Measurements from ENCODE around the gene CAMP.
"Not testable (repeated sequence)": the region's sequence is repeated elsewhere in the genome, so short reads cannot be mapped to it uniquely, and the experiment has no call there.

Gene CAMP

GRCh38 chr3:48202632-48203031 is 20.7 kb upstream of the CAMP start:
- no peak overlapping the region for H2BK12ac ChIP-seq (ENCODE audit: low read length)
- no peak overlapping the region for H3K4me3 ChIP-seq (ENCODE audit: low read length in 2 of 2)
- H3K27me3 ChIP-seq (ENCODE audit: control insufficient read depth in 3 of 3, insufficient read depth in 3 of 3, low read depth in 1 of 3, low read length in 3 of 3): no peaks in the 10 kb centered on the region
- no peak for DNase-seq (ENCODE audit: low spot score)
- no peak overlapping the region for H3K14ac ChIP-seq (ENCODE audit: low read length)
- H2BK15ac ChIP-seq (ENCODE audit: low read length): no peak overlapping the region
- H3K9ac ChIP-seq (ENCODE audit: low read depth, low read length, poor library complexity): no peak overlapping the region
- no peaks in the 10 kb centered on the region for H3K36me3 ChIP-seq (replicated peaks in 1 of 2; ENCODE audit: control insufficient read depth in 2 of 2, insufficient read depth in 2 of 2, low read length in 2 of 2)
- H3K9me3 ChIP-seq (replicated peaks in 1 of 2; ENCODE audit: control insufficient read depth in 2 of 2, insufficient read depth in 1 of 2, low read depth in 1 of 2, low read length in 2 of 2): no peaks in the 10 kb centered on the region
- no CpG with 5 or more reads among the region's 6 CpGs for WGBS, 2 donors (ENCODE audit: extremely low coverage in 2 of 2, insufficient read length in 2 of 2, insufficient replicate concordance in 1 of 2)
- H4K91ac ChIP-seq (ENCODE audit: low read depth, low read length, poor library complexity): no peak overlapping the region
- no peak overlapping the region for H2BK120ac ChIP-seq (ENCODE audit: low read depth, low read length)
- no peak overlapping the region for H2AK5ac ChIP-seq (ENCODE audit: low read depth, low read length)
- H3K4ac ChIP-seq (ENCODE audit: low read length): no peak overlapping the region
- H4K8ac ChIP-seq (ENCODE audit: low read depth, low read length): no peak overlapping the region
- no peak overlapping the region for H3K18ac ChIP-seq (ENCODE audit: low read length)
- no peaks in the 10 kb centered on the region for H3K79me1 ChIP-seq (ENCODE audit: low read depth, low read length)
- no peak overlapping the region for H3K27ac ChIP-seq (replicated peaks; ENCODE audit: low read length)
- H3K23ac ChIP-seq (ENCODE audit: low read depth, low read length, poor library complexity): no peak overlapping the region
- no peak overlapping the region for H2BK5ac ChIP-seq (ENCODE audit: low read length)
- H2AFZ ChIP-seq (ENCODE audit: low read length): no peak overlapping the region
- no peak overlapping the region for H3K4me2 ChIP-seq (ENCODE audit: insufficient read depth, low read length, poor library complexity, severe bottlenecking)
- no peaks in the 10 kb centered on the region for H3K4me1 ChIP-seq (ENCODE audit: control insufficient read depth in 2 of 2, insufficient read depth in 1 of 2, low read depth in 1 of 2, low read length in 2 of 2)

- no peaks in the 10 kb centered on the region for H3K36me3 ChIP-seq (replicated peaks in 1 of 2; ENCODE audit: control insufficient read depth in 2 of 2, insufficient read depth in 2 of 2, low read length in 2 of 2)
- DNase-seq (ENCODE audit: low spot score): no peak
- H2BK12ac ChIP-seq (ENCODE audit: low read length): no peak overlapping the region
- no peak overlapping the region for H2BK15ac ChIP-seq (ENCODE audit: low read length)
- H4K8ac ChIP-seq (ENCODE audit: low read depth, low read length): no peak overlapping the region
- no peak overlapping the region for H3K9ac ChIP-seq (ENCODE audit: low read depth, low read length, poor library complexity)
- H3K4me1 ChIP-seq (ENCODE audit: control insufficient read depth in 2 of 2, insufficient read depth in 1 of 2, low read depth in 1 of 2, low read length in 2 of 2): no peaks in the 10 kb centered on the region
- no peak overlapping the region for H3K14ac ChIP-seq (ENCODE audit: low read length)
- H2BK5ac ChIP-seq (ENCODE audit: low read length): no peak overlapping the region
- no peak overlapping the region for H4K91ac ChIP-seq (ENCODE audit: low read depth, low read length, poor library complexity)
- peak overlapping the region; percentile 56 for H2AK5ac ChIP-seq (ENCODE audit: low read depth, low read length)
- WGBS, 2 donors (ENCODE audit: extremely low coverage in 2 of 2, insufficient read length in 2 of 2, insufficient replicate concordance in 1 of 2): no CpG with 5 or more reads among the region's 3 CpGs
- H3K4ac ChIP-seq (ENCODE audit: low read length): no peak overlapping the region
- H3K79me1 ChIP-seq (ENCODE audit: low read depth, low read length): no peaks in the 10 kb centered on the region
- no peak overlapping the region for H3K23ac ChIP-seq (ENCODE audit: low read depth, low read length, poor library complexity)
- no peak overlapping the region for H3K27ac ChIP-seq (replicated peaks; ENCODE audit: low read length)
- H3K4me2 ChIP-seq (ENCODE audit: insufficient read depth, low read length, poor library complexity, severe bottlenecking): no peak overlapping the region
- H3K9me3 ChIP-seq (replicated peaks in 1 of 2; ENCODE audit: control insufficient read depth in 2 of 2, insufficient read depth in 1 of 2, low read depth in 1 of 2, low read length in 2 of 2): peaks cover 0 to 4% of the 10 kb centered on the region in 2 donors
- H3K27me3 ChIP-seq (ENCODE audit: control insufficient read depth in 3 of 3, insufficient read depth in 3 of 3, low read depth in 1 of 3, low read length in 3 of 3): no peaks in the 10 kb centered on the region
- no peak overlapping the region for H2BK120ac ChIP-seq (ENCODE audit: low read depth, low read length)
- H2AFZ ChIP-seq (ENCODE audit: low read length): no peak overlapping the region
- peak overlapping the region in 1 of 2 donors; percentile 10 for H3K4me3 ChIP-seq (ENCODE audit: low read length in 2 of 2)
- H3K18ac ChIP-seq (ENCODE audit: low read length): no peak overlapping the region
These were observed 15.2 kb upstream of the CAMP start for GRCh38 chr3:48208076-48208475.

GRCh38 chr3:48209445-48209844 is 13.8 kb upstream of the CAMP start:
- no peak overlapping the region for H3K27ac ChIP-seq (replicated peaks; ENCODE audit: low read length)
- no peak overlapping the region for H3K4me2 ChIP-seq (ENCODE audit: insufficient read depth, low read length, poor library complexity, severe bottlenecking)
- H4K91ac ChIP-seq (ENCODE audit: low read depth, low read length, poor library complexity): no peak overlapping the region
- no peak overlapping the region for H2BK12ac ChIP-seq (ENCODE audit: low read length)
- no peak overlapping the region for H3K4ac ChIP-seq (ENCODE audit: low read length)
- no peak overlapping the region for H3K4me3 ChIP-seq (ENCODE audit: low read length in 2 of 2)
- H3K4me1 ChIP-seq (ENCODE audit: control insufficient read depth in 2 of 2, insufficient read depth in 1 of 2, low read depth in 1 of 2, low read length in 2 of 2): no peaks in the 10 kb centered on the region
- no peaks in the 10 kb centered on the region for H3K79me1 ChIP-seq (ENCODE audit: low read depth, low read length)
- H3K9ac ChIP-seq (ENCODE audit: low read depth, low read length, poor library complexity): no peak overlapping the region
- H3K9me3 ChIP-seq (replicated peaks in 1 of 2; ENCODE audit: control insufficient read depth in 2 of 2, insufficient read depth in 1 of 2, low read depth in 1 of 2, low read length in 2 of 2): peaks cover 0 to 4% of the 10 kb centered on the region in 2 donors
- H3K23ac ChIP-seq (ENCODE audit: low read depth, low read length, poor library complexity): no peak overlapping the region
- H3K36me3 ChIP-seq (replicated peaks in 1 of 2; ENCODE audit: control insufficient read depth in 2 of 2, insufficient read depth in 2 of 2, low read length in 2 of 2): no peaks in the 10 kb centered on the region
- no peak for DNase-seq (ENCODE audit: low spot score)
- H4K8ac ChIP-seq (ENCODE audit: low read depth, low read length): no peak overlapping the region
- H3K27me3 ChIP-seq (ENCODE audit: control insufficient read depth in 3 of 3, insufficient read depth in 3 of 3, low read depth in 1 of 3, low read length in 3 of 3): no peaks in the 10 kb centered on the region
- H2AFZ ChIP-seq (ENCODE audit: low read length): no peak overlapping the region
- H2BK120ac ChIP-seq (ENCODE audit: low read depth, low read length): no peak overlapping the region
- H2AK5ac ChIP-seq (ENCODE audit: low read depth, low read length): no peak overlapping the region
- no peak overlapping the region for H2BK15ac ChIP-seq (ENCODE audit: low read length)
- no peak overlapping the region for H3K14ac ChIP-seq (ENCODE audit: low read length)
- no CpG with 5 or more reads among the region's 4 CpGs for WGBS, 2 donors (ENCODE audit: extremely low coverage in 2 of 2, insufficient read length in 2 of 2, insufficient replicate concordance in 1 of 2)
- no peak overlapping the region for H2BK5ac ChIP-seq (ENCODE audit: low read length)
- no peak overlapping the region for H3K18ac ChIP-seq (ENCODE audit: low read length)

- H2BK15ac ChIP-seq (ENCODE audit: low read length); H3K4me3 ChIP-seq (ENCODE audit: low read length in 2 of 2); H3K4me2 ChIP-seq (ENCODE audit: insufficient read depth, low read length, poor library complexity, severe bottlenecking); H3K18ac ChIP-seq (ENCODE audit: low read length); H3K4me1 ChIP-seq (ENCODE audit: control insufficient read depth in 2 of 2, insufficient read depth in 1 of 2, low read depth in 1 of 2, low read length in 2 of 2); H3K9ac ChIP-seq (ENCODE audit: low read depth, low read length, poor library complexity); DNase-seq (ENCODE audit: low spot score); H3K9me3 ChIP-seq (replicated peaks in 1 of 2; ENCODE audit: control insufficient read depth in 2 of 2, insufficient read depth in 1 of 2, low read depth in 1 of 2, low read length in 2 of 2); H2BK5ac ChIP-seq (ENCODE audit: low read length); H3K36me3 ChIP-seq (replicated peaks in 1 of 2; ENCODE audit: control insufficient read depth in 2 of 2, insufficient read depth in 2 of 2, low read length in 2 of 2); H4K8ac ChIP-seq (ENCODE audit: low read depth, low read length); H3K27me3 ChIP-seq (ENCODE audit: control insufficient read depth in 3 of 3, insufficient read depth in 3 of 3, low read depth in 1 of 3, low read length in 3 of 3); H2BK120ac ChIP-seq (ENCODE audit: low read depth, low read length); H4K91ac ChIP-seq (ENCODE audit: low read depth, low read length, poor library complexity); H3K14ac ChIP-seq (ENCODE audit: low read length); H3K27ac ChIP-seq (replicated peaks; ENCODE audit: low read length); H2AK5ac ChIP-seq (ENCODE audit: low read depth, low read length); H2BK12ac ChIP-seq (ENCODE audit: low read length); H3K79me1 ChIP-seq (ENCODE audit: low read depth, low read length); H3K23ac ChIP-seq (ENCODE audit: low read depth, low read length, poor library complexity); H2AFZ ChIP-seq (ENCODE audit: low read length); H3K4ac ChIP-seq (ENCODE audit: low read length): not testable (repeated sequence)
- no CpG with 5 or more reads among the region's 48 CpGs for WGBS, 2 donors (ENCODE audit: extremely low coverage in 2 of 2, insufficient read length in 2 of 2, insufficient replicate concordance in 1 of 2)
These were observed 12.8 kb upstream of the CAMP start for GRCh38 chr3:48210534-48210933.
